Smooth muscle cell of trachea (primary cell): ENCODE results near the gene CCDC120. TPM values are rescaled to one million over a fixed set of nuclear protein-coding genes. Genes with fewer than 3 reads are reported as not detected.

Experiments
- total RNA-seq: library from RNA; depleted of rRNA; stranded (reverse); fragments of >200 nt; gene quantifications from 2 replicates; pipeline ENCODE4 v1.2.1, GENCODE V29; 2014

The CCDC120 gene, protein sequence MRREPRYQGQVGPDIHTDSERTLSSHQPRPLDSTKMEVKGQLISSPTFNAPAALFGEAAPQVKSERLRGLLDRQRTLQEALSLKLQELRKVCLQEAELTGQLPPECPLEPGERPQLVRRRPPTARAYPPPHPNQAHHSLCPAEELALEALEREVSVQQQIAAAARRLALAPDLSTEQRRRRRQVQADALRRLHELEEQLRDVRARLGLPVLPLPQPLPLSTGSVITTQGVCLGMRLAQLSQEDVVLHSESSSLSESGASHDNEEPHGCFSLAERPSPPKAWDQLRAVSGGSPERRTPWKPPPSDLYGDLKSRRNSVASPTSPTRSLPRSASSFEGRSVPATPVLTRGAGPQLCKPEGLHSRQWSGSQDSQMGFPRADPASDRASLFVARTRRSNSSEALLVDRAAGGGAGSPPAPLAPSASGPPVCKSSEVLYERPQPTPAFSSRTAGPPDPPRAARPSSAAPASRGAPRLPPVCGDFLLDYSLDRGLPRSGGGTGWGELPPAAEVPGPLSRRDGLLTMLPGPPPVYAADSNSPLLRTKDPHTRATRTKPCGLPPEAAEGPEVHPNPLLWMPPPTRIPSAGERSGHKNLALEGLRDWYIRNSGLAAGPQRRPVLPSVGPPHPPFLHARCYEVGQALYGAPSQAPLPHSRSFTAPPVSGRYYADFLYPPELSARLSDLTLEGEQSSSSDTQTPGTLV
- total RNA-seq: 0.83 and 1.2 TPM in 2 replicates

GRCh38 chrX:49058794-49059193, at the start of gene CCDC120:
CCDC120 (plus strand) TSS chrX:49058999; CDS start chrX:49062042, 3,043 bp downstream.

DNA sequence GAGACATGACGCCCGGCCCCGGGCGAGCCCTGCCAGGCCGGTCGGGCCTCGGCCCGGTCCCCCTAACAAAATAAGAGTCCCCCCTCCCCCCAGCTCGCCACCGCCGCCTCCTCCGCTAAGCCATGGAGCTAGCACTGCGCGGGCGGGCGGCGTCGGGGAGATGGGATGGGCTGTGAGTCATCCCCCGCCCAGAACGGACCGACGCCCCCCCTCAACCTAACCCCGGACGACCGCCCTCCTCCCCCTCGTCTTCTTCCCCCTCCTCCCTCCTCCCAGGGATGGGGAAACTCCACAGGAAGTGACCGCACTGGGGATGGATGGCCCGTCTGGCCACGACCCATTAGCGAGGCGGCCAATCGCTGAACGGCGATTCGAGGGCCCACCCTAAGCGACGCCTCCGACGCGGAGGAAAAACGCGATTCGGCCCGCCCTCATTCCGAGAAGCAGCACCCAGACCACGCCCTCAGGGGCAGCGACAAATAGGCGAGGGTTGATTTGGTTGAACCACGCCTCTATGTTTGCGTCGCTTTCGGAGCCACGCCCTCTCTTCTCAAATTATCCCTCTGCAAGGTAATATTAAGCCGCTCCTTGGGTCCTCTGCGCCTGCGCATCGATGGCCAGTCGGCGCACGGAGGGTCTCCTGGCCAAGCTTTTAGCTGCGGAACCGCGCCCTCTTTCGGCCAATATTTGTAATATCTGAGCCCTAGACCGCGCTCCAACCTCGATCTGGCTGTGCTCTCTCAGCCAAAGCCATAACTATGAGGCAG, 15.4 kb upstream of the CCDC120 start, which contains the start of gene TFE3:
TSS of gene TFE3 (minus strand) at position 138 of the 767 bp plus-strand sequence. CDS start at position 7, 131 bp downstream.

DNA sequence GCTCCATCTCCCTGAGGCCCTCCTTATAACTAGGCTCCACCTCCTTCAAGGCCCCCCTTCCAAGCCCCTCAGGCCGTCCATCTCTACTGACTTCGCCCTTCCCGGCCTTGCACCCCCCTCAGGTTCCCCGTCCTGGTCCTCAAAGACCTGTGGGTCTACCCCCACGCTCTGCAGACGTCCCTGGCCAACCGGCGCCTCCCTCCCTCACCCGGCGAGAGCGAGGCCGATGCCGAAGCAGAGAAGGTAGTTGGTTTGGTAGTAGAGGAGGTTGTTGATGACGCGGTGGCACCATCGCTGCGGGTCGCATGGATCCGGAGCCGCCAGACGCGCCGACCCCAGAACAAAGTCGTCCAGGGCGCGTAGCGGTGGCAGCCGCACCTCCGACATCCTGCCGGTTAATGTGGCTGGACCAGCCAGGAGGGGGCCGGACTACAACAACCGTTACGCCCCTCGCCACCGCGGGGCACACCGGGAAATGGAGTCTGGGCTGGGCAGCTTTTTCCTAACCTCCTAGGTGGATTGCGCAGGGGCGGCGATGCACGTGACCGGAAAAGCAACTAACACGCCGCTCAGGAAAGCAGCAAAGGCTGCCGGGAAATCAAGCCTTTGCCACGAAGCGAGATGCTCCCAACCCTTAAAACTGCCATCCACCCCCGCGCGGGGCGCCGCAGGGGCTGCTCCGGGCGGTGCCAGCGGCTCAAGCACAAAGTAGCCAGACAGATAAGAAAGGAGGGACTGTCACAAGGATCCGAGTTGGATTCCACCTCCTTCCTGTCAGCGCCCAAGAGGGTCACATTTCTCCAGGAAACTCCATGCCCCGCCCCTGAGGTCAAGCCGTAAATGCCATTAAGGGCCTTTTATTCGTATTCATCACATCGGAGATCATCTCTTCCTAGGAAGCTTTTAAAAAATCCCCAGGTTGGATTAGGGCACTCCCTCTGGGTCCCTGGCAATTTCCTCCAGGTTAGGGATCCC, 15.1 kb downstream of the CCDC120 start, which contains the start of gene PRAF2:
TSS of gene PRAF2 (minus strand) at position 402 of the 975 bp plus-strand sequence. CDS start at position 387, 15 bp downstream.

GRCh38 chrX:49079489-49080428, 21.0 kb downstream of the CCDC120 start, which contains the start of gene WDR45:
WDR45 (minus strand) TSS chrX:49079887; CDS start chrX:49078095, 1,792 bp downstream.

Other genes with a start within 250 kb of the CCDC120 start
- not detected in 2 replicates for gene ERAS, start 232.5 kb upstream of the CCDC120 start, total RNA-seq
- gene PCSK1N, start 223.4 kb upstream of the CCDC120 start, total RNA-seq: 0.33 TPM in 1 of 2 replicates, not detected in the other
- 28.4 and 28.5 TPM in 2 replicates for gene TIMM17B, start 161.2 kb upstream of the CCDC120 start, total RNA-seq
- gene PQBP1, start 161.1 kb upstream of the CCDC120 start, total RNA-seq: 50.8 and 62.5 TPM in 2 replicates
- 13.2 and 16.4 TPM in 2 replicates for gene SLC35A2, start 147.4 kb upstream of the CCDC120 start, total RNA-seq
- gene PIM2, start 140.0 kb upstream of the CCDC120 start, total RNA-seq: 3.3 and 4.0 TPM in 2 replicates
- 37.5 and 47.6 TPM in 2 replicates for gene OTUD5, start 101.4 kb upstream of the CCDC120 start, total RNA-seq
- 1.9 and 4.3 TPM in 2 replicates for gene KCND1, start 87.2 kb upstream of the CCDC120 start, total RNA-seq
- gene GRIPAP1, start 56.7 kb upstream of the CCDC120 start, total RNA-seq: 20.5 and 20.8 TPM in 2 replicates
- gene TFE3, start 15.6 kb upstream of the CCDC120 start, total RNA-seq: 45.1 and 66.0 TPM in 2 replicates
- 14.6 and 15.3 TPM in 2 replicates for gene PRAF2, start 15.0 kb downstream of the CCDC120 start, total RNA-seq
- gene WDR45, start 20.9 kb downstream of the CCDC120 start, total RNA-seq: 54.3 and 58.6 TPM in 2 replicates
- 20.0 and 23.9 TPM in 2 replicates for gene GPKOW, start 64.7 kb downstream of the CCDC120 start, total RNA-seq
- 2.8 and 5.5 TPM in 2 replicates for gene MAGIX, start 103.8 kb downstream of the CCDC120 start, total RNA-seq
- gene PLP2, start 112.9 kb downstream of the CCDC120 start, total RNA-seq: 21.1 and 26.8 TPM in 2 replicates
- gene PRICKLE3, start 127.4 kb downstream of the CCDC120 start, total RNA-seq: 7.1 and 10.4 TPM in 2 replicates
- gene SYP, start 141.2 kb downstream of the CCDC120 start, total RNA-seq: 0.50 and 0.87 TPM in 2 replicates
- gene CACNA1F, start 174.3 kb downstream of the CCDC120 start, total RNA-seq: under 0.01 TPM in 2 replicates
- gene CCDC22, start 176.5 kb downstream of the CCDC120 start, total RNA-seq: 13.2 and 15.0 TPM in 2 replicates
- not detected in 2 replicates for gene FOXP3, start 205.7 kb downstream of the CCDC120 start, total RNA-seq
- 2.8 and 14.9 TPM in 2 replicates for gene PPP1R3F, start 210.8 kb downstream of the CCDC120 start, total RNA-seq
- not detected in 2 replicates for gene GAGE10, start 244.6 kb downstream of the CCDC120 start, total RNA-seq